ENCODE data around the gene MCEE. TPM values are rescaled to one million over a fixed set of nuclear protein-coding genes. Genes with fewer than 3 reads are reported as not detected.
"Not testable (repeated sequence)": the region's sequence is repeated elsewhere in the genome, so short reads cannot be mapped to it uniquely, and the experiment has no call there.

MCEE gene
- total RNA-seq, result 14.4 and 15.2 TPM in 2 replicates
- long read RNA-seq, partial matches to known transcripts, result 0 of 8 reads
- long read RNA-seq, other reads (novel, unspliced or antisense), result 7 of 8 reads

GRCh38 chr2:71130152-71130904, at the start of gene MCEE, which contains the start of gene MPHOSPH10:
TSS of gene MCEE (minus strand) at chr2:71130229. CDS start at chr2:71130219, 10 bp downstream.
TSS of gene MPHOSPH10 (plus strand) at chr2:71130634. CDS start at chr2:71130666, 32 bp downstream.
- Mint-ChIP-seq H3K27ac (no peak within 1 kb of the TSS), H3K36me3 (ENCODE audit: insufficient read depth) (peaks cover 4% of the 10 kb centered on the region), H3K27me3 (no peaks in the 10 kb centered on the region), H3K4me1 (ENCODE audit: low read depth) (peaks cover 6% of the 10 kb centered on the region), H3K9me3 (ENCODE audit: low read depth) (no peaks in the 10 kb centered on the region), H3K4me3 (ENCODE audit: low read depth) (no peak within 1 kb of the TSS)
- no peak for TF ChIP-seq CTCF (IDR thresholded peaks at IDR 0.05; ENCODE audit: unreplicated experiment)
- DNase-seq (ENCODE audit: low spot score, unreplicated experiment), result peak; percentile 81

DNA sequence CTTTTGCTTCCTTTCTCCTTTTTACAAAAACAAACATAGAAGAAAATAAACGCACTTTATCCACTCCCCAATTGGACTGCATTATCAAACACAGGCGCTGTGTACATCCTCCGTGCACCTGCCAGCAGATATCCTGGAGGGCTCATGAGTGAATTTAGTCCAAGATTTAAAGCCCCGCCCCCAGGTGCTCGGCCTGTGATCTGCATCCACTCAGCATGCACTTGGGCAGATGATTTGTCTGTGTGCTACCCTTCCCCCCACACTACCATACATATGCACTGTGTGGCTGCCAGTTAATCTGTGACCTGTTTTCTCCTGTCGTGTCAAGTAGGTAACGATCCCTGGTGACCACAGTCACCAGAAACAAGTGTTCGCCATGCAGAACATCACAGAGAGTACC, 48.8 kb upstream of the MCEE start:
- not testable (repeated sequence) for H3K27me3 Mint-ChIP-seq; H3K4me3 Mint-ChIP-seq (ENCODE audit: low read depth); H3K9me3 Mint-ChIP-seq (ENCODE audit: low read depth); H3K27ac Mint-ChIP-seq; DNase-seq (ENCODE audit: low spot score, unreplicated experiment); H3K36me3 Mint-ChIP-seq (ENCODE audit: insufficient read depth); H3K4me1 Mint-ChIP-seq (ENCODE audit: low read depth)

- Mint-ChIP-seq H3K27ac (no peak overlapping the region), H3K36me3 (ENCODE audit: insufficient read depth) (no peaks in the 10 kb centered on the region), H3K4me1 (ENCODE audit: low read depth) (no peaks in the 10 kb centered on the region), H3K4me3 (ENCODE audit: low read depth) (no peak overlapping the region), H3K27me3 (peaks cover 3% of the 10 kb centered on the region), H3K9me3 (ENCODE audit: low read depth) (no peaks in the 10 kb centered on the region)
- no peak for TF ChIP-seq CTCF (IDR thresholded peaks at IDR 0.05; ENCODE audit: unreplicated experiment)
- DNase-seq (ENCODE audit: low spot score, unreplicated experiment), result no peak
These were observed 44.2 kb upstream of the MCEE start for GRCh38 chr2:71174207-71174606.

GRCh38 chr2:71173096-71173495, 43.1 kb upstream of the MCEE start:
- TF ChIP-seq CTCF (IDR thresholded peaks at IDR 0.05; ENCODE audit: unreplicated experiment), result no peak
- no peak overlapping the region for H3K4me3 Mint-ChIP-seq (ENCODE audit: low read depth)
- peaks cover 3% of the 10 kb centered on the region for H3K27me3 Mint-ChIP-seq

DNA sequence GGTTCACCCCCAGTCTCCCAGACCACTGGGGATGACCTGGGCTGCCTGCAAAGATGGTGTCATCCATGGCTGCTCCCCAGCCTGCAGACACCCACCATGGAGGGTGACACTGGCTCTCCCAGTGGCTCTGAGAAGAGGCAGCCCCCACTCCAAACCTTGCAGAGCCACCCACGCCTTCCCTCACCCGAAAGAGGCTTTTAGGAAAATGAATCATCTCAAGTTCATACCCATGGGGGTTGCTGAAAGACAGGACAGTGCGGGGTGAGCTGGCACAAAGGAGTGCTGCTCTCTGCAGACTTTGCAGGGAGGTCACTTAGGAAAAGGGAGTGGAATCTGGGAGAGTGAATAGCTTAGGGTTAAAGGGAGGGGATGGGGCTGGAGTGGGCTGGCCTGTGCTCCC, 36.8 kb upstream of the MCEE start:
- Mint-ChIP-seq H3K27me3 (peaks cover 31% of the 10 kb centered on the region), H3K9me3 (ENCODE audit: low read depth) (no peaks in the 10 kb centered on the region), H3K27ac (no peak overlapping the region), H3K36me3 (ENCODE audit: insufficient read depth) (no peaks in the 10 kb centered on the region), H3K4me1 (ENCODE audit: low read depth) (peaks cover 4% of the 10 kb centered on the region), H3K4me3 (ENCODE audit: low read depth) (no peak overlapping the region)
- no peak for TF ChIP-seq CTCF (IDR thresholded peaks at IDR 0.05; ENCODE audit: unreplicated experiment)
- no peak for DNase-seq (ENCODE audit: low spot score, unreplicated experiment)

More at GRCh38 chr2:71173096-71173495, 43.1 kb upstream of the MCEE start:
- no peak for DNase-seq (ENCODE audit: low spot score, unreplicated experiment)
- Mint-ChIP-seq H3K9me3 (ENCODE audit: low read depth) (no peaks in the 10 kb centered on the region), H3K4me1 (ENCODE audit: low read depth) (no peaks in the 10 kb centered on the region), H3K27ac (no peak overlapping the region), H3K36me3 (ENCODE audit: insufficient read depth) (no peaks in the 10 kb centered on the region)

Measured in progenitor cell of endocrine pancreas (in vitro differentiated cells).